ENCODE measurements around the gene ATP5F1D.

ATP5F1D gene

GRCh38 chr19:1270854-1271527, 29.4 kb downstream of the ATP5F1D start:
- no peak for TF ChIP-seq EZH2phosphoT487 (IDR thresholded peaks at IDR 0.05; ENCODE audit: borderline replicate concordance)
- no peak for TF ChIP-seq CTCF (conservative IDR thresholded peaks at IDR 0.05; ENCODE audit: low read length)
- Histone ChIP-seq H3K27me3 (ENCODE audit: insufficient read depth, low read length, poor library complexity, severe bottlenecking) (peaks cover 4% of the 10 kb centered on the region), H4K20me1 (ENCODE audit: insufficient read depth, low read length, poor library complexity, severe bottlenecking) (peaks cover 58% of the 10 kb centered on the region), H3K9me3 (ENCODE audit: insufficient read depth, low read depth, low read length) (no peaks in the 10 kb centered on the region), H3K9ac (ENCODE audit: low read depth, low read length, poor library complexity, severe bottlenecking) (peak overlapping the region; percentile 97), H3K4me3 (ENCODE audit: low read length, poor library complexity, severe bottlenecking) (peak overlapping the region; percentile 94), H3K36me3 (ENCODE audit: insufficient read depth, low read length) (peaks cover 49% of the 10 kb centered on the region; the same call in 1 of the 2 replicates), H3K9me2 (replicated peaks; ENCODE audit: low read depth, low read length) (no peaks in the 10 kb centered on the region), H2AFZ (ENCODE audit: low read length) (no peak overlapping the region), H3F3A (ENCODE audit: low read depth) (peaks cover 14% of the 10 kb centered on the region), H3K79me2 (ENCODE audit: insufficient read depth, low read length) (peaks cover 59% of the 10 kb centered on the region), H3K4me2 (ENCODE audit: low read depth, low read length, poor library complexity, severe bottlenecking) (peak overlapping the region; percentile 100), H3K4me1 (ENCODE audit: insufficient read depth, low read length, poor library complexity, severe bottlenecking) (peaks cover 51% of the 10 kb centered on the region)

GRCh38 chr19:1271528-1272422, 30.2 kb downstream of the ATP5F1D start:
- Histone ChIP-seq H3K9ac (ENCODE audit: low read depth, low read length, poor library complexity, severe bottlenecking) (peak overlapping the region; percentile 97), H4K20me1 (ENCODE audit: insufficient read depth, low read length, poor library complexity, severe bottlenecking) (peaks cover 66% of the 10 kb centered on the region), H3K79me2 (ENCODE audit: insufficient read depth, low read length) (peaks cover 66% of the 10 kb centered on the region)

More at GRCh38 chr19:1271528-1272422, 30.2 kb downstream of the ATP5F1D start:
- Histone ChIP-seq H3K36me3 (ENCODE audit: insufficient read depth, low read length) (peaks cover 49% of the 10 kb centered on the region; the same call in 1 of the 2 replicates), H3K4me1 (ENCODE audit: insufficient read depth, low read length, poor library complexity, severe bottlenecking) (peaks cover 46% of the 10 kb centered on the region), H2AFZ (ENCODE audit: low read length) (no peak overlapping the region), H3K9me2 (replicated peaks; ENCODE audit: low read depth, low read length) (no peaks in the 10 kb centered on the region), H3F3A (ENCODE audit: low read depth) (peaks cover 14% of the 10 kb centered on the region), H3K4me2 (ENCODE audit: low read depth, low read length, poor library complexity, severe bottlenecking) (peak overlapping the region; percentile 100), H3K9me3 (ENCODE audit: insufficient read depth, low read depth, low read length) (no peaks in the 10 kb centered on the region), H3K27me3 (ENCODE audit: insufficient read depth, low read length, poor library complexity, severe bottlenecking) (peaks cover 4% of the 10 kb centered on the region), H3K4me3 (ENCODE audit: low read length, poor library complexity, severe bottlenecking) (peak overlapping the region; percentile 94)
- TF ChIP-seq CTCF (conservative IDR thresholded peaks at IDR 0.05; ENCODE audit: low read length) (no peak), EZH2phosphoT487 (IDR thresholded peaks at IDR 0.05; ENCODE audit: borderline replicate concordance) (no peak)

Data from Loucy (cell line).